NCI-H2029 treated with DMSO at 0.1 percent for 48 hours (cell line): Measurements from ENCODE around the gene GRHL1.

ENCODE experiments used
- DNase-seq: peaks from one replicate; lab custom pipeline; 2025; lab: John Stamatoyannopoulos, UW

Gene GRHL1

DNA sequence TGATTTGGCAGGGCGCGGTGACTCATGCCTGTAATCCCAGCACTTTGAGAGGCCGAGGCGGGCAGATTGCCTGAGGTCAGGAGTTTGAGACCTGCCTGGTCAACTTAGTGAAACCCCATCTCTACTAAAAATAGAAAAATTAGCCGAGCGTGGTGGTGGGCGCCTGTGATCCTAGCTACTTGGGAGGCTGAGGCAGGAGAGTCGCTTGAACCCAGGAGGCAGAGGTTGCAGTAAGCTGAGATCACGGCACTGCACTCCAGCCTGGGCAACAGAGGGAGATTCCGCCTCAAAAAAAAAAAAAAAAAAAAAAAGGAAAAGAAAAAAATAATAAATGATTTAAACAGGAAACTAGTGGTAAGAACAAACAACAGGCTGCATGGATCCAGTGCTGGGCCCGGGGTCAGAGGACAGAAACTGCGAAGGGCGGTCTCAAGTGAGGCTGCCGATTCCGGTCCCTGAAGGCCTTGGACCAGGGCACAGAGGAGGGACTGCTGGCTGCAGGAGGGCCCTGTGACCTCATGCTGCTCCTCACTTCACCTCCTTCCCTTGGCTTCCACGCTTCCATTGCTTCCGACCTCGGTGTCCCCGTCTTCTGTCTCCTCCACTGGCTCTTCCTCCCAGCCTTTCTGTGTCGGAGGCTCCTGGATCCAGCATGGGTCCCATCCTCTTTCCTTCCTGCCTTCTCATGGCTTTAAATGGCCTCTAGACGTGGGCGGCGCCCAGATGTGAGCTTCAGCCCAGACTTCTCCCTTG lies 2.1 kb upstream of the GRHL1 start:
- DNase-seq: no peak

DNA sequence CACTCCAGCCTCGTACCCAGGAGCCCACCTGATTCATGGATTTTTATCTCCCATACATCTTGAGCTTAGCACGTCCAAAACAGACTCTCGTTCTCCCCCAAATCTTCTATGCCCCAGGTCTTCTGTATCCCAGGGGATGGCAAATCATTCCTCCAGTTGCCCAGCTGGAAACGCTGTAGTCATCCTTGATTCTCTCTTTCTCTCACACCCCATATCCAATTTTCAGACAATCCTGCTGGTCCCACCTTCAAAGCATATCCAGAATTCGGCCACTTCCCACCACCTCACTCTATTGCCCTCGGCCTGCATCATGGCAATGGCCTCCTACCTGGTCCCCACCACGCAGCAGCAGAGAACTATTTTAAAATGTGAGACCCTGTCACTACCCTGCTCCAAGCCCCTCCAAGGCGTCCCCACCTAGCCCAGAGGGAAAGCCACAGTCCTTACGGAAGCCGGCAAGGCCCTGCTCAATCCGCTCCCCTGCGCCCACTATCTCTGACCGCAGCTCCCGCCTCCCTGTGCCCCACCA lies 1.4 kb upstream of the GRHL1 start:
- DNase-seq: no peak

DNA sequence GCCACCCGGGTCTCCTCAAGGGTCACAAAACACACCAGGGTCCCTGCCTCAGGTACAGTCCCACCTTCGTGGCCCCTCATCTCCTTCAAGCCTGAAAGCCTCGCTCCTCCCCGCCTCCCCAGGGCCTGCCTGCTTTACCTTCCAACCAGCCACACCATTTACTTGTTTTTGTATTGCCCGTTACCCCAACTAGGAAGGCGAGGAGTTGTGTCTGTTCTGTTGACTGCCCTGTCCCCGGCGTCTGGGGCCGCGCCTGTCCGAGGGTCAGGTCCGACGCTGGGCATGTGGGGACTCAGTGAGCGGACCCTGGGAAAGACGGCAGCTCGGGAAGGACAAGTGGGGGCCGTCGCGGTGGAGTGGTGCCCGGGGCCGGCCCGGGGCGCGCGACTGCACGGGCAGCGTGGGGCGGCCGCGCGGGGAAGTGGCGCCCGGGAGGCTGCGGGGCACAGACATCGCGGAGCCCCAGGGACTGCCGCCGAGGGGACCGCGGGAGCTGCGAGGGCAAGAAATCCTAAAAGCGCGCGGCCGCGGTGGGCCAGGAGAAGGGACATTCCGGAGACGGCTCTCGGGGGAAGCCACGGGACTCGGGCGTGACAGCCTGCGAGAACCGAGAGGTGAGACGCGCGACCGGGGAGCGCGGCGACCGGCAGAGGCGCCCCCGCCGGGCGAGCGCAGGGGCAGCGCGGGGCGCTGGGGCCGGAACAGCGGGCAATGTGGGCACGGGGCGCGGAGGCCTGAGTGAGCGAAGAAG lies 797 bp upstream of the GRHL1 start:
- DNase-seq: no peak

DNA sequence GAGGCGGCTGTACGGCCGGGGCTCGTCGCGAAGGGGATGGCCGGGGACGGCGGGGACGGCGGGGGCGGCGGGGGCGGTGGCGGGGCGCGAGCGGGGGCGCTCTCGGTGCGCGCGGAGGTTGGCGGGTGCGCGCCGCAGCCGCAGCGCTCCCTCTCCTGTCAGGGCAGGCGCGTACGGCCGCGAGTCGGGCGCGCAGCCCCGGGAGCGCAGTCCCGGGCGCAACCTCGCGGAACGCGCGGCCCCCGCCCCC lies 296 bp upstream of the GRHL1 start:
- no peak for DNase-seq

DNA sequence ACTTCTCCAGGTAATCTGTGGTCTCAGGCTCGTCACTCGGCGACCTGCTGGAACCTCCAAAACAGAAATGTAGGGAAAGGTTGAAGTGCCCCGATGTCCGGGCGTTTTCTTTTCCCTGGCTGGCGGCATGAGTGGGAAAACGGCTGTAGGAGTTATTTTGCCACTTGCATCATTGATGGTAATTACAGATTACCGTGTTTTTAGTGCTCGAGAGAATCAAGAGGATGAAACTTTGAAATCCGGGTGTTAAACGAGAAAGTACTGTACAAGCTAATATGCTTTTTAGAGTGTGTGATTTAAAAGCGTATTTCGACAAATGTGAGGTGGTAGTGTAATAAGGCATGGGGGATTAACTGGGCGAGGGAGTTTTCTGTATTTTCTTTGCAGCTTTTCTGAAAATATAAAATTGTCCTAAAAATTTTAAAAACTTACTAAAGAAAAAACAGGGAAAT lies 819 bp downstream of the GRHL1 start:
- DNase-seq: no peak

DNA sequence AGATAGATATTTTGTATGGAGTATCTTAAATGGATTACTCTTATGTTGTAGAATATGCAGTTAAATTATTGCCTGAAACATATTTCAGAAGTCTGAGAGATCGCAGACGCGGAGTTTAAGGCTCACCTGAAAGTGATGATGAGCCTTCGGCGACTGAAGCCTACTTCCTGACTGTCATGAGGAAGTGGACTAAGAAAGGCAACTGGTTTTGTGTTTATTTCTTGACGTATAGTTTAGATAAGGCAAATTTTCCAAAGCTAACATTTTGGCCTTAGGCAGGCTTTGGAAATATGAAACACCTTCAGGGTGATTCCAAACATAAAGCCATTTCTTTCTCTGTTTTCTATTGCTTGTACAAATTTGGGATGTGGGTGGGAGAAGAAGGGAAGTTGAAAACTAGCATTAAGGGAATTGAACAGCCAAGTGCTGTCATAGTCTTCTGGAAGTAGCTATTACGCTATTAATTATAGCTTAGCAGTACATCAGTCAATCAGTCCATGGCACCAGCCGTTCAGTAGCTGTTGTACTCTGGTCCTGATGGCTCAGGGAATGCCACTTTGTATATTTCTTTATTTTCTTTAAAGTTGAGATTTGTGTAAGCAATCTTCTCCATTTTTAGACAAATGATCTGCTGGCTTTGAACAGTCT lies 1.5 kb downstream of the GRHL1 start:
- no peak for DNase-seq

DNA sequence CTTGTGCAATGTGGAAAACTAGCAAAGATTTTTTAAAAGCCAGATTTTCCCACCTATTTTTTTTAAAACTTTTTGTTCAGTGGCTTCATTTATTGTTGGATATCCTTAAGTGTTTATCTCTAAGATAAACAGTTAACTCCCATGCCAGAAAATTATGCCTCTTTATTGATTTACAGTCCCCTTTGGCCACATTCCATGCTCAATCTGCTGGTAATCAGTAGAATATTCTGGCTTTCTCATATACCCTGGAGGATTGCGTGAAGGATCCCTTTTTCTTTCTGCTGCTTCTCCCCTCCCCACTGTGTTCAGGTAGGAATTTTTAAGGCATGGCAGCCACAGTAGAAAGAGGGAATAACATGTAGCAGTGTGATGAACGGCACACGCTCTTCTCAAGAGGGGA lies 2.6 kb downstream of the GRHL1 start:
- DNase-seq: no peak

DNA sequence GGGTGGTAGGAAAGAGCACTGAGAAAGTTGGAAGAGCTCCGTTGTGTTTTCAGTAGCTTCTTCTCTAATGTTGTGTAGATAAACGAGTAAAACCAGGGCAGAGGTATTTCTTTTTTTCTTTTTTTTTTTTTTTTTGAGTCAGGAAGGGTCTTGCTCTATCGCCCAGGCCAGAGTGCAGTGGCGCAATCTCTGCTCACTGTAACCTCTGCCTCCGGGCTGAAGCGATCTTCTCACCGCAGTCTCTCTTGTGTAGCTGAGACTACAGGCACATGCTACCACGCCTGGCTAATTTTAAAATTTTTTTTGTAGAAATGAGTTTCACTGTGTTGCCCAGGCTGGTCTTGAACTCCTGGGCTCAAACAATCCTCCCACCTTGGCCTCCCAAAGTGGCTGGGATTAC lies 6.6 kb downstream of the GRHL1 start:
- DNase-seq: no peak

DNA sequence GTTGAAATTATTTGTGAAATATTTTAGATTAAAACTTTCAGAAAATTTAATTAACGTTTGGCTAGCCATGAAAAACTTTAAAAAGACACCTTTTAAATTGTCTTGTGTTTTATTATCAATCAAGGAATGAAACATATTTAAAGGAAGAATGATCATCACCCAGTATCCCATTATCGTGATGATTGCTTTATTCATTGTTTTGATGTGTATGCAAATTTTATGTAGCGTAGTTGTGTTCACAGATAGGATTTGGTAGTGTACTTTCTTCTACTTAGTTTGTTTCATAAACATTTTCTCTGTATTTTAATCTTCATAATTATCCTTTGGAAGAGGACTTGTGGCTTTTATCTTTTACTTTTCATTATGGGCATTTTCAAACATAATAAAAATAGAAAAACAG lies 7.8 kb downstream of the GRHL1 start:
- no peak for DNase-seq

DNA sequence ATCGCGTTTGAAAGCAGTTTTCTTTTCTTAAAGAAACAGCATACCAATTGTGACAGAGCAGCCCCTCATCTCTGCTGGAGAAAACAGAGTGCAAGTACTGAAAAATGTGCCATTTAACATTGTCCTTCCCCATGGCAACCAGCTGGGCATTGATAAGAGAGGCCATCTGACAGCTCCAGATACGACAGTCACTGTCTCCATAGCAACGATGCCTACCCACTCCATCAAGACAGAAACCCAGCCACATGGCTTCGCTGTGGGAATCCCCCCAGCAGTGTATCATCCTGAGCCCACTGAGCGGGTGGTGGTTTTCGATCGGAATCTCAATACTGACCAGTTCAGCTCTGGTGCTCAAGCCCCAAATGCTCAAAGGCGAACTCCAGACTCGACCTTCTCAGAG lies 9.5 kb downstream of the GRHL1 start:
- no peak for DNase-seq

DNA sequence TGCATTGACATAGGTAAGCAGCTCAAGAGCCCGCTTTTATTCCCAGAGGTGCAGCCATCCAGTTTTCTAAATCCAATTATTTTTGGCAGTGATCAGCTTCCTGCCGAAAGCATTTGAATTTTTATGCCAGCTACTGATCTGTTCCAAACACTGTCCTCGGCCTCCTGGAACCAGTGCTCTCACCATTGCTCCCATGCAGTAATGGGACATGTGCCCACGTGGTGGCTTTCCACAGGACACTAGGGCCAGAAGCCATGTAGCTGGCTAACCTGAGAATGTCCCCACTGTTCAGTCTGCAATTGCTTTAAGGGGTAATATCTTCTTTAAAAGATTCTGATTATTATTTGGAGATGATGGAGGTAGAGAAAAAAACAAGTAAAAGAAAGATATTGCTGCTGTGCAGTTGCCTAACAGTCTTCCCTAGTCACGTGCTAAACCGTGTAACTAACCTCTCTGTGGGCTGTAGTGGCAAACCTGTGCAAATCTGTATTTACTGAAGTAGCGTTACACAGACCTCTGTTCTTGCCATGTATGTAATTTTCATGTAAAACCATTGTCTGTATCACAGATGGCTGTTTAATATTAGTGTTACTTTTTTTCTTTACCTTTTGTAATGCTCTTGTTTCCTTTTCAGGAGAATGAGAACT lies 13.0 kb downstream of the GRHL1 start:
- DNase-seq: no peak

DNA sequence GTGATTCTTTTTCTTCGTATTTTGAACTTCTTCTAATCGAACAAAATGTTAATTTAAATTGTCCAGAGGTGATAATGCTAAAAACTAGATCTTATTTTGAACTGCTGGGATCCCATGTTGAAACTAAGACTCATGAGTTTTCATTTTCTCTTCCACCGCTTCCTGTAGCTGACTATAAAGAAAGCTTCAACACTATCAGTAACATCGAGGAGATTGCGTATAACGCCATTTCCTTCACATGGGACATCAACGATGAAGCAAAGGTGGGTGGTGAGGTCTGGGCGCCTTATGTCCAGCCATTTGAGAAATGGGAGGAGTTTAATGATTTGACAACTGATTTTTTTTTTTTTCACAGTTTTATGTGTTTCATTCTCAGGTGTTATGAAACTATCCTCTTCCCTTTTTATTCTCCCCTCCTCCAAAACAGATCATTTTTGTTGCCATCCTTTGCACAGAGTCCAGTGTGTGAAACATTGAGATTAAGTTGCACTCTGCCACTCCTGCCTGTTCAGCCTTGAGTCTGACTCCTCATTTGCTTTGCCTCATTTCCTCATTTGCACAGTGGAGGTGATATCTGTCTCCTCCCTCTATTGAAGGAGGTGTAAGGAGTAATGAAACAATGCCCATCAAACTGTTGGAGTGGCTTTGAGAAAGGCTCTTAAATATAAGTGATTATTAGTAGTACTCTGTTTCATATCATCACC lies 13.8 kb downstream of the GRHL1 start:
- DNase-seq: no peak

DNA sequence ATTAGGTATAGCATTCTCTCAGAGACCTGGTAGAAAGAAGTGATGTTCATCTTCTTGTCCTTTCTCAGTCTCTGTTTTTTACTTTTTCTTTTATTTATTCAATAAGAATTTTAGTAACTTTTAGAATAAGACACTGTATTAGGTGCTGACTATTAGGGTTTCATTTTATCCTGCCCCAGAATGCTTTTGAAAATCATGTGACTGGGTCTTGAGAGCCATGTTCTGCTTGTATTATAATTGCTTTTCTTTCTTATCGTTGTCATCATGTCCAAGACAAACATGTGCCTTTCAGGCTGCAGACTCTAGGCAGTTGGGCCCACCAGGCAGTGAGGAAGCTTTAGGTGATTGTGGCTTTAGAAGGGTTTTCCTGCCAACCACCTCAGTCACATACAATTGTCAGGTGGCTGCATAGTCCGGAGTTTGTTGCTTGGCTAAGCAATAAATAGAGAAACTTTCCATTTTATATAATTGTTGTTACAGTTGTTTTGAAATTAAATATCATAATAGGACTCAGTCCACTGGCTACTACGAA lies 15.1 kb downstream of the GRHL1 start:
- no peak for DNase-seq

DNA sequence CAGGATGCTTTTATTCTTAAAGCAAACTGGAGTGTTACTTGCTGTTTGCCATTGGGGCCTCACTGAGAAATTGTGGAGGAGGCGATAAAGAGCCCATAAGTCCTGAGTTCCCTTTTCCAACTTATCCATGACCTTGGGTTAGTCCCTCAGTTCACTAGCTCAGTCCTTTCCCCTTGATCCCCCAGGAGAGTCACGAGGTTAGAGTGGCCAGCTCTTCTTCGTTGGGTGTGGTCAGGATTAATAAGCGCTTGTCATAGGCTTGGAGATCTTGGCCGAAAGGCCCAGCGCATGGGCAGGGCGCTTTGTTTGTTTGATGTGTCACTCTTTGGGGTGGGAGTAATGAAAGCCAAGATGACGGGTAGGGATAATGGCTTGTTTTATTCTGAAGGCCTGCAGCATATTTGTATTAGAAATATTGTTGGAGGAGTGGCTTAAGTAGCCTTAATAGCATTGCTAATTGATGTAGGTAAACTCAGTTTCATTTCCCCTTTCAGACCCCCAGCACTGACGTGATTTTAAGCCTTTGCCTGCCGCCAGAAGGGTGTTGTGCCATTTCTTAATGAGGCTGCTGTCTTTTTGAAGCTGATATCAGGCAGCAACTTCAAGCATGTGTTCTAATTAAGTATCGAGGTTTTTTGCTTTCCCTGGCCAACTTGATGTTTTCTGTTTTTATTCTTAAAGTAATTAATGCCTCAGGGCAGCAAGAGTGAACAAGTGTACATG lies 15.7 kb downstream of the GRHL1 start:
- no peak for DNase-seq

DNA sequence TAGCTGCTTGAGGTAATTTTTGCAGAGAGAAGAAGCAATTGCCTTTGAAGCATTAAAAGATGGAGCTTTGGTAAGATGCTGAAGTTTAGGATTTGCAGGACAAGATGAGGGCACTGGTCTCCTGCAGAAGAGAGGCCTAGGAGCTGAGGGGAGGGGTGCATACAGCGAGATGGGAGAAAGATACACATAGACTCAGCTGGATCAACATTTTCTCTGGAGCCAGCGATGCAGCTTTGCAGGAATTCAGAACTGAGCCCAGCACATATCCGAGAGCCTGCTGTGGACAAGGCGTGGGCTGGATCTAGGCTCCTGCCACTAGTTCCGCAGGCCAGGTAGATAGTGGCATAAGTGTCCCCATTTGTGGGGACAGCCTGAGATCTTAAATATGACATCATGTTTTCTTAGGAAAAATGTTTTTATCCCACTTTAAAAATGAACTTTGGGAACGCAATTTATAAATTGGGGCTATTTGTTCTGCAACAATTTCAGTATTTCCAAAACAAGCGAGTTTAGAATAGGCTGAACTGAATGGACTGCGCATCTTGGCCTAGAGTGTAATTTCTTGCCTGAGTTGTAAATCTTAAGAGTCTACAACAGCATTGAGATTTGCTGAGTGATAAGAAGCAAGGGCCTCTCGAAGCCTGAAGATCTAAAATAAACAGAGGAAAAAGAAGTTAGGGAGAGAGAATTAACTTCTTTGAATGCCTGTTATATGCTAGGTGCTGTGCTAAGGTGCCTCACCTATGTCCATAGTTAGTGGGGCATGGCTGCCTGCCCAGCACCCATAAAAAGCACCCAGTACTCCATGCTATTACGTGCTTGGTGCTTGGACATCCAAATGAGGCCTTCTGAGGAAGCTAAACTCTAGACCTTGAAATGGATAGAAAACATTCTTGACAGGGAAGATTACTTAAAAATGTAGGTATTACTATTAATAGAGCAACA lies 17.3 kb downstream of the GRHL1 start:
- no peak for DNase-seq

DNA sequence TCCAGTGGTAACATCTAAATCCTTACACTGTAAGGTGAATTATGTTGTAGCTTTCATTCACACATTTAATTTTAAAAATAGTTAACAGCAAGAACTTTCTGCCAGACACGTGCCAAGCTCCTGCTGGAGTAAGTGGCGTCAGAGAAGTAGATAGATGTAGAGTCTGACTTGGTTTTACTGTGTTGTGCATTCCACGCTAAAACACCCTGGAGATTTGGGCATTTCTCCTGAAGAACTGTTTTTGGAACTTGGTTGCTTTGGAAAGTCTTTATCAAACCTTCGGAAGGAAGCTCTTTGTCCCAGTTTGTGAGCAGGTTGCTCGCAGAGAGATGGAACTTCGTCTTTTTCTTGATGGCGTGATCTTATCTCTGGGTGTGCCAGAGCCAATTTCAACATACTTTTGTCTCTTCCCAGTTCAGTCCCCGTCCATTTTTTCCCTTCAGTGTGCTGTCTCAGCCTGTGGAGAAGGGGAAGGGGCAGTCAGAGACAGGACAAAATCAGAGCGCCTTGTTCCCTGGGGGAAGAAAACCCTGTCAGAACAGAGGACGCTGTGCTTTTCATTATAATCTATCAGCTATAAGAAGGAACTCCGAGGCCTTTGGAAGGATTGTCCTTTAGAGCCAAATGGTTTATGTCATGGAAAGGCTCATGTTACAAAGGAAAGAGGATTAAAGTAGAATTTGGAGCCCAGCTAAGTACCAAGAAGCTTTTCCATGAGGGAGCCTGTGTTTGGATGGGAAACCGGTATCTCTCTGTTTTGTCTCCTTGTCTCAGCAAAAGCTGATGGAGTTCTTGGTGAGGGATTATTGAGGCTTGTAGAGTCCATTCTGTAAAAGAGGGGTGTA lies 18.9 kb downstream of the GRHL1 start:
- no peak for DNase-seq

DNA sequence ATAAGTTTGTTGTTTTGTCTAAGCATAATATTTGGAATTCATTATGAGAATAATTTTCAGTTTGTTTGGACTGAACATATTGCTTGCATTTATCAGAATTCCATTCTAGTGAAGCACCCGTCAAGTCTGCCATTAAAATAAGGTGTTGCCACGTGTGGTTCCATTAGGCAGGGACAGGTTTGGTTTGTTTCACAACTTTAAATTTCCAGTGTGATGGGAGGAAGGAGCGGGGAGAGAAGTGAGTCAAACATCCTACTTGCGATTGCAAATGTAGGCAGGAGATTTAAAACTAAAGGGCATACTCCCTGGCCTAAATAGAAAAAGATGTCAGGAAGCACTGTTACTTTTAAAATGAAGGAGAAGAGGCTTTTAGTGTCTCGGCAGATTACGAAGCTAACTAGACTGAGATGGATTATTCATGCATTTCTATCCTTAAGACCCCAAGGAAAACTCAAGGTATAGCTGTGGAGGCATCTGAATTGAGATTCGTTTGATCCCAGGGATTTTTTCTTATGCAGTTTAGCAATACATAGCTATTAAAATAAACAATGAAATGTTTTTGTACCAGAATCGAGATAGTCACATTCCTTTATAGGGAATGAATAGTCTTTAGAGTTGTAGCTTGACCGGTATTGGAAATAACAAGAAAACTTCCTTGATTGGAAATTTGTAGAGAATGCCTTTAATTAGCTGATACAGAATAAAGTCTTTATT lies 19.8 kb downstream of the GRHL1 start:
- no peak for DNase-seq

DNA sequence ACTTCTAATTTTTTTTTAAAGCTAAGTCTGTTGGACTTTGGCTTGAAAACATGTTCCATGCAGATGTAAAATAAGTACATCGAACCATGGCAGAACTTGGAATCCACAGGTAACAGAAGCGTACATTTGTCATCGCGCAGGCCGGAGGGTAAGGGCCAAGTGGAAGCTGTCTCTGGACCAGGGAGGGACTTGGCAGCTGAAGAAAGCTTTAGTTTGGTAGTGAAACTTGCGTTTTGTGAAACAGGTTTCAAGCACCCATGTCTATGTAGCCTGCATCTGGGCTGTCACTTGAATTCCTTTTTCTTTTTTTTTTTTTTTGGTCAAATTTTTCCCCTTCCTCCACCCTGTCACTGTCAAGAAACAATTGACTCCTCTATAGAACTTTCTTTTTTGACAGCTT lies 20.4 kb downstream of the GRHL1 start:
- no peak for DNase-seq
